HepG2 (cell line): ENCODE data around the gene ZNF865. TPM values are rescaled to one million over a fixed set of nuclear protein-coding genes. Genes with fewer than 3 reads are reported as not detected.
A peak's percentile ranks its signal among the peaks of the same experiment; 100 is the strongest.

Source experiments
- AFF4 ChIP-seq: sonication (generic); formaldehyde crosslinking; IDR thresholded peaks from 2 replicates; pipeline ENCODE4 v1.4.0; 2020; ENCODE audit warnings: missing genetic modification reagents
- CC2D1A ChIP-seq: sonication (generic); formaldehyde crosslinking; IDR thresholded peaks from 2 replicates; pipeline ENCODE4 v1.8.1; 2023; ENCODE audit warnings: mild to moderate bottlenecking, missing genetic modification reagents
- FIP1L1 ChIP-seq: fragments of 200-400 bp; formaldehyde crosslinking; IDR thresholded peaks from 2 replicates; pipeline ENCODE4 v1.6.1; 2018; ENCODE audit warnings: low read depth, mild to moderate bottlenecking, low read length, moderate library complexity, borderline replicate concordance; ENCODE audit not compliant: insufficient read depth
- HOXA7 ChIP-seq: sonication (generic); formaldehyde crosslinking; IDR thresholded peaks from 2 replicates; pipeline ENCODE4 v1.8.1; 2022; ENCODE audit warnings: mild to moderate bottlenecking, missing genetic modification reagents, moderate library complexity
- JUNB ChIP-seq: sonication (generic); formaldehyde crosslinking; IDR thresholded peaks from 2 replicates; pipeline ENCODE4 v1.8.0; 2022; ENCODE audit warnings: missing genetic modification reagents, mild to moderate bottlenecking, borderline replicate concordance
- KDM1A ChIP-seq: IDR thresholded peaks from 2 replicates; pipeline ENCODE4 v1.6.1; 2016; ENCODE audit warnings: missing compliant biosample characterization
- MLLT10 ChIP-seq: sonication (generic); formaldehyde crosslinking; IDR thresholded peaks from 2 replicates; pipeline ENCODE4 v1.4.0; 2020; ENCODE audit warnings: missing genetic modification reagents
- PBX2 ChIP-seq: IDR thresholded peaks from 2 replicates; pipeline ENCODE4 v1.6.1; 2016; ENCODE audit warnings: control low read depth
- PRDM10 ChIP-seq: sonication (generic); formaldehyde crosslinking; IDR thresholded peaks from 2 replicates; pipeline ENCODE4 v1.4.0; 2020; ENCODE audit warnings: low read depth, missing genetic modification reagents
- SIX4 ChIP-seq: sonication (generic); formaldehyde crosslinking; IDR thresholded peaks from 2 replicates; pipeline ENCODE4 v1.4.0; 2020; ENCODE audit warnings: missing genetic modification reagents
- SMAD3 ChIP-seq: sonication (generic); formaldehyde crosslinking; IDR thresholded peaks from 2 replicates; pipeline ENCODE4 v1.4.0; 2020; ENCODE audit warnings: missing genetic modification reagents
- TBP ChIP-seq: sonication (generic); formaldehyde crosslinking; IDR thresholded peaks from 2 replicates; pipeline ENCODE4 v1.5.0; 2020; ENCODE audit warnings: missing genetic modification reagents
- TOE1 ChIP-seq: sonication (generic); formaldehyde crosslinking; IDR thresholded peaks from 2 replicates; pipeline ENCODE4 v1.4.0; 2020; ENCODE audit warnings: mild to moderate bottlenecking, missing genetic modification reagents
- ZC3H4 ChIP-seq: sonication (generic); formaldehyde crosslinking; IDR thresholded peaks from 2 replicates; pipeline ENCODE4 v1.4.0; 2020; ENCODE audit warnings: missing genetic modification reagents, borderline replicate concordance
- ZNF30 ChIP-seq: sonication (generic); formaldehyde crosslinking; IDR thresholded peaks from 2 replicates; pipeline ENCODE4 v1.5.0; 2020; ENCODE audit warnings: mild to moderate bottlenecking, missing genetic modification reagents
- ZNF451 ChIP-seq: sonication (generic); formaldehyde crosslinking; IDR thresholded peaks from 2 replicates; pipeline ENCODE4 v1.5.0; 2020; ENCODE audit warnings: mild to moderate bottlenecking, missing genetic modification reagents
- ZNF564 ChIP-seq: sonication (generic); formaldehyde crosslinking; IDR thresholded peaks from 2 replicates; pipeline ENCODE4 v1.8.1; 2023; ENCODE audit warnings: mild to moderate bottlenecking, missing genetic modification reagents
- ZNF746 ChIP-seq: sonication (generic); formaldehyde crosslinking; IDR thresholded peaks from 2 replicates; pipeline ENCODE4 v1.8.0; 2022; ENCODE audit warnings: mild to moderate bottlenecking, missing genetic modification reagents
- ZNF816 ChIP-seq: sonication (generic); formaldehyde crosslinking; IDR thresholded peaks from 2 replicates; pipeline ENCODE4 v1.8.0; 2022; ENCODE audit warnings: missing genetic modification reagents, mild to moderate bottlenecking, borderline replicate concordance
- polyA plus RNA-seq, 8 experiments: library from polyadenylated mRNA; depleted of rRNA in 3 of 8; stranded (reverse) in 7 of 8; unstranded in 1 of 8; fragments of >200 nt; fragmentation: Illumina TruSeq in 4 of 8; extraction: Trizol in 4 of 8; gene quantifications; 2 replicates each; pipeline versions ENCODE4 v1.2.1 to v1.2.3, GENCODE V29; 2011 to 2016; ENCODE audit warnings: low read depth in 4 of 8, missing spikeins in 1 of 8, mixed read lengths in 1 of 8; ENCODE audit not compliant: insufficient read depth in 1 of 8
- total RNA-seq, 5 experiments: library from RNA; depleted of rRNA; stranded (reverse); fragments of >200 nt; fragmentation: Illumina TruSeq; extraction: Trizol; gene quantifications; 2 replicates each; pipeline ENCODE4 v1.2.3, GENCODE V29; 2016; ENCODE audit warnings: low read depth in 1 of 5
- TF ChIP-seq, protein P1 (sequence below): sonication (generic); formaldehyde crosslinking; IDR thresholded peaks from 2 replicates; pipeline ENCODE4 v1.4.0; 2020; ENCODE audit warnings: missing genetic modification reagents, borderline replicate concordance

Gene ZNF865
- total and polyA plus RNA-seq, 2 of the 13 experiments (the other 11 are each of a cell fraction or from before 2014, with no cell fraction given), result 0.93 to 1.0 TPM

DNA sequence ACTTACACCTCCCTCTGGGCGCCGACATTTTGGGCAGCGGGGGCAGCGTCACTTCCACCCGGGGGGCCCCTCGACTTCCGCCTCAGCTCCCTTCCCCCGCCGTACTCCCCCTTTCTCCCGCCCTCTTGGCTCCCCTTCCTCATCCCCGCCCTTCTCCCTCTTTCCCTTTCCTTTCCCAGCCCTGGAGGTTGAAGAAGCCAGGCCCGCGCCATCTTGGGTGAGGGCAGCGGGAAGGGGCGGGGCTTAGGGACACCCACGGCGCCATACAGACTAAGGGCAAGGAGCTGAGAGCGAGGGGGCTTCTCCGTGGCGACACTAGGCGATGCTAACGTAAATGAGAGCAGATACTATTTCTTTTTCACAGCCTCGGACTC is 6.0 kb upstream of the ZNF865 start, which contains the start of gene FIZ1 (continued):
- TF ChIP-seq PBX2 (CRISPR knock-in tag), result no peak
- no peak for TF ChIP-seq MLLT10 (CRISPR knock-in tag)
- 0 out of 2 replicates have a peak, but pooled peaks have one; percentile 17 for TF ChIP-seq SMAD3 (CRISPR knock-in tag)
- TF ChIP-seq ZNF564 (CRISPR knock-in tag), result no peak
- TF ChIP-seq TBP, result no peak
- no peak for TF ChIP-seq ZC3H4 (CRISPR knock-in tag)
- peak; percentile 62; the same call in 1 of the 2 replicates for TF ChIP-seq PRDM10 (CRISPR knock-in tag)
- TF ChIP-seq FIP1L1, result no peak
- no peak for TF ChIP-seq ZNF30 (CRISPR knock-in tag)
- TF ChIP-seq KDM1A (CRISPR knock-in tag), result no peak
- 0 out of 2 replicates have a peak, but pooled peaks have one; percentile 53 for TF ChIP-seq ZNF816
- no peak for TF ChIP-seq SIX4 (CRISPR knock-in tag)
- no peak for TF ChIP-seq TOE1 (CRISPR knock-in tag)
- TF ChIP-seq ZNF746 (CRISPR knock-in tag), result peak; percentile 97
- TF ChIP-seq, protein P1, sequence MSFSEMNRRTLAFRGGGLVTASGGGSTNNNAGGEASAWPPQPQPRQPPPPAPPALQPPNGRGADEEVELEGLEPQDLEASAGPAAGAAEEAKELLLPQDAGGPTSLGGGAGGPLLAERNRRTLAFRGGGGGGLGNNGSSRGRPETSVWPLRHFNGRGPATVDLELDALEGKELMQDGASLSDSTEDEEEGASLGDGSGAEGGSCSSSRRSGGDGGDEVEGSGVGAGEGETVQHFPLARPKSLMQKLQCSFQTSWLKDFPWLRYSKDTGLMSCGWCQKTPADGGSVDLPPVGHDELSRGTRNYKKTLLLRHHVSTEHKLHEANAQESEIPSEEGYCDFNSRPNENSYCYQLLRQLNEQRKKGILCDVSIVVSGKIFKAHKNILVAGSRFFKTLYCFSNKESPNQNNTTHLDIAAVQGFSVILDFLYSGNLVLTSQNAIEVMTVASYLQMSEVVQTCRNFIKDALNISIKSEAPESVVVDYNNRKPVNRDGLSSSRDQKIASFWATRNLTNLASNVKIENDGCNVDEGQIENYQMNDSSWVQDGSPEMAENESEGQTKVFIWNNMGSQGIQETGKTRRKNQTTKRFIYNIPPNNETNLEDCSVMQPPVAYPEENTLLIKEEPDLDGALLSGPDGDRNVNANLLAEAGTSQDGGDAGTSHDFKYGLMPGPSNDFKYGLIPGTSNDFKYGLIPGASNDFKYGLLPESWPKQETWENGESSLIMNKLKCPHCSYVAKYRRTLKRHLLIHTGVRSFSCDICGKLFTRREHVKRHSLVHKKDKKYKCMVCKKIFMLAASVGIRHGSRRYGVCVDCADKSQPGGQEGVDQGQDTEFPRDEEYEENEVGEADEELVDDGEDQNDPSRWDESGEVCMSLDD, result peak; percentile 45; the same call in 1 of the 2 replicates
- no peak for TF ChIP-seq CC2D1A (CRISPR knock-in tag)
- TF ChIP-seq HOXA7 (CRISPR knock-in tag), result no peak
- no peak; the same call in 1 of the 2 replicates for TF ChIP-seq JUNB (CRISPR knock-in tag)
- TF ChIP-seq AFF4 (CRISPR knock-in tag), result no peak
- no peak for TF ChIP-seq ZNF451 (CRISPR knock-in tag)
